ENCODE data around the gene PRKCH.

Gene PRKCH

DNA sequence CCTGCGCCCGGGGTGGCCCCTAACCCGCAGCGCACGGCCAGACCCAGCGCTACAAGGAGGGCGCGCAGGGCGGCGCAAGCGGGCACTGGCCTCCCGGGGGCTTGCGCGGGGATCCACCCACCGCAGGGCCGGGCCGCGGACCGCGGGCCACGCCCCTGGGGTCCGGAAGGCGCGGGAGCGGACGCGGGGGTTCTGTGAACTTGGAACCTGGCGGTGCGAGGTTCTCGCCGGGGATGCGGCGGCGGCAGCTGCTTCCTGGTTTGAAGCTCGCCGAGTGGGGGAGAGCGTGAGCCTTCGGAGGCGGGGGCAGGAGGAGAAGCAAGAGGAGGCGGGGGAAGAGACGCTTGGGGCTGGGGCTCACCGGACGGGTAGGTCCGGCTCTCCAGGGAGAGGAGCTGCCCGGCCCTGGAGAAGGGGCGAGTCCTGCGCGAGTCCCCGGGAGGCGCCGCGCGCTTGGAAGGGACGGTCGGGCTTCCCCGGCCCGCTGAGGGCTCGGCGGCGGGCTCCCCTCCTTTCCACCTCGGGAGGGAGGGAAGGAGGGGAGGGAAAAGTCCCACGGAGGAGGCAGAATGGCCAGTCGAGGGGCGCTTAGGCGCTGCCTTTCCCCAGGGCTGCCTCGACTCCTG lies at the start of gene PRKCH:
PRKCH (plus strand) TSS at position 195 of the 626 bp plus-strand sequence. CDS start 523 bp downstream, outside the sequence.
- DNase-seq = peak; percentile 94

GRCh38 chr14:61277232-61277631 lies 44.1 kb upstream of the PRKCH start:
- DNase-seq = no peak

GRCh38 chr14:61277784-61278183 lies 43.6 kb upstream of the PRKCH start:
- no peak for DNase-seq

DNA sequence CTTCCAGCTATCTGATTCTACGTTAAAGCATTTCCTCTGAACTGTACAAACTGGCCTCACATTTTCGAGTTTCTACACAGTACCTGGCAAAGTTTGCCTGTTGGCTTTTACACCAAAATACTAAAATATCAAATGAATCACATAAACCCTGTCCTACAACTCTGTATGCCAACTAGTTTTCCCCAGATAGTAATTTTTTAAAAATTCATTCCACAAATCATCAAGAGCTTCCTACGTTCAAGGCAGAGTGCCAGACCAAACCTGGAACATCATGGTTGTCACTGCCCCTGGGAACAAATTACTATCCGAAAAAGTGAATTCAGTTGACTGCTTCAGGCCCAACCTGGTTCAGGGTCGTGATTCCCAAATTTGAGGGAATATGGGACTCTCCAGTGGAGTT lies 42.3 kb upstream of the PRKCH start:
- no peak for DNase-seq

GRCh38 chr14:61280092-61280525 lies 41.3 kb upstream of the PRKCH start:
- no peak for DNase-seq

GRCh38 chr14:61280526-61281185 lies 40.7 kb upstream of the PRKCH start:
- peak; percentile 85 for DNase-seq

DNA sequence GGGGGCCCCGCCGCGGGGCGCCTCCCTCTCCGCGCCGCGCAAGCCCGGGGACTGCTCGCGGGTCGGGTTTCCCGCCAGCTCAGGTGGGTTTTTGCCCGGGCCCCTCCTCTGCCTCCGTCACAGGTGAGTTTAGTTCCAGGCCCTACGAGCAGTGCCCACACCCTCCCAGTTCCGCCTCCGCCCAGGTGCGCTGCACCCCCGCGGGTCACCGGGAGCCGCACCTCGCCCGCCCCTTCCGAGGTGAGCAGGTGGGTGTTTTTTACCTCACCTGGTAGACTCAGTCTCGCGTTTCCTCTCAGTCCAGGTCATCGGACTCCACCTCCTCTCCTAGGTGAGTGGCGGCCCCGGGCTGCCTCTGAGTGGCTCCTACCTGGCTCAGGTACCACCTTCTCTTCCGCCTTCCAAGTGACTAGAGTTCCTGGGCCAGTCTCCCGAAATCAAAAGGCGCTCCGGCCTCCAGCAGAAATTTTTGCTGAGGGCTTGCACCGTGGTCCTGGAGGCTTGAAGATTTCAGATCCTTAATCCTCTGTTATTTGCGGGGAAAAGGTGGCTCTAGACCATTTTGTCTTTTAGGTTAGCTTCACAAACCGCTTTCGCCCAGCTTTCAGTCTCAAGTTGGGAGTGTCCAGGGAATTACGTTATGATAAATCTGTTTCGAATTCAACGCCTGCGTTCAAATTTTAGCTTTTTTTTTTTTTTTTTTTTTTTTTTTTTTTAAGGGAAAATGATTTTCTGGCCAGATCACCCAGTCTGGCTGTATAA lies 40.0 kb upstream of the PRKCH start, which contains the start of gene TMEM30B:
TMEM30B (minus strand) TSS at position 153 of the 762 bp plus-strand sequence. CDS start 191 bp downstream, outside the sequence.
- peak; percentile 94 for DNase-seq

GRCh38 chr14:61281948-61282275 lies 39.5 kb upstream of the PRKCH start:
- no peak for DNase-seq

- no peak for DNase-seq
Observed at GRCh38 chr14:61282746-61283145, 38.6 kb upstream of the PRKCH start.

GRCh38 chr14:61284001-61284400 lies 37.4 kb upstream of the PRKCH start:
- no peak for DNase-seq

DNA sequence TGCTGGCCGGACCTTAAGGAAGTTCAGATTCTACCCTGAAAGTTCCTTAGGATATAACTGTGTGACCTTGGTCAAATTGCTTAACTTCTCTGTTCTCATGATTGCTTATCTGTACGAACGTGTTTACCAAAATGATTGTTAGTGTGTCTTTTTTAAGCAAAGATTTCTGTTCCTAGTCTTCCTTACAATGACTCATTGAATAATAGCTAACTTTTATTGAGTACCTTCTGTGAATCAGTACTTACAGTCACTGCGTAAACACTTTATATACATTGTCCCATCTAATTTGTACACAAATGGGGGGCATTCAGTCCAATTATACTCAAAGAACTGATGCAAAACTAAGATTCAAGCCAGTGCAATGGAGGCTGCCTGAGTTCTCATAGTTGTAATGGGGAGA lies 36.0 kb upstream of the PRKCH start:
- no peak for DNase-seq

- no peak for DNase-seq
Observed at GRCh38 chr14:61287196-61287595, 34.2 kb upstream of the PRKCH start.

DNA sequence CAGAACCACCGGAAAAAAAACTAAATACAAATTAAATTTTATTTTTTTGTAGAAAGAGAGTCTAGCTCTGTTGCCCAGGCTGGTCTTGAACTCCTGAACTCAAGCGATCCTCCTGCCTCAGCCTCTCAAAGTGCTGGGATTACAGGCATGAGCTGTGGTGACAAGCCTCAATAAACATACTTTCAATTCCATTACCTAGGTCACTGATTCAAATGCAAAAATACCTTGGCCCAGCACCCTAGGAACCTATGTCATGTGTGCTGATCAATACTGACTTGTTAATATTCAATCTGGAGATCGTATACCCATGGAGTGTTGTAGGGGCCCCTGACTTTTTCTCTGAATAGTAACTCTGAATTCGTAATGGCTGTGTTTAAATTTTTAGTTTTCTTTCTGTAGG lies 33.2 kb upstream of the PRKCH start:
- DNase-seq = no peak

DNA sequence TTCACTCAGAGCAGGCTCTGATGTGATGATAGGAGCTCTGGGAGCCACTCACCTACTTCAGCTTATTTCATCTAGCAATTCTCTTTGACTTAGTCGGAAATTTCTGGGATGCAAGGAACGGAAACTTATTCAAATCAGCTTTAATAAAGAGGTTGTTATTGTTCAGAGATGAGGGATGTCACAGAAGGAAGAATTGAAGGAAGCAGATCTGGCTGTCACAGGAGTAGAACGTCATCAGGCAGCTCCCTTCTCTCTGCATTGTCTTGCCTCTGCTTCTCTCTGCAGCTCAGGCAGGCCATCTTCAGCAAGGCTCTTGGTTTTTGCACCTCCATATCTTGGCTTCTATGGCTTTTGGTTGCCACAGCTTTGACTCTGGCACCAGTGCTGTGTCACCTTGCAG lies 32.7 kb upstream of the PRKCH start:
- DNase-seq = no peak

DNA sequence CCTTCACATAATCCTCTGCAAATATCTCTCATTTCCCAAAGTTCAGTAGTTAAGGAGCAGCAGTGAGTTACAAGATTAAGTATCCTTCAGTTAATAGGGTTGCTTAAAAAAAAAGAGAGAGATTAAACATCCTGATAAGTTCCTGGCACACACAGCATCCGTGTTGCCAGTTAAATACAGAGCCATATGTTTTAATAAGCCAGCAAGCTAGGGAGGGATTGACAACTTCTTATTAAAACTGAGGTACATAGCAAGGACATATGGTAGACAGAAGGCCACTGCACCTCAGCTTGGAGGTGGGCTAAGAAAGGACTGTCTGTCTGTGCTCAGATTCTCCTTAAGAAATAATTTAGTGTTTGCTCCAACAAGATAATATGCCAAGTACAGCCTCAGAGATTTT lies 30.7 kb upstream of the PRKCH start:
- no peak for DNase-seq

GRCh38 chr14:61296151-61296550 lies 25.2 kb upstream of the PRKCH start:
- DNase-seq = no peak

- DNase-seq = no peak
Observed at GRCh38 chr14:61296719-61297502, 24.5 kb upstream of the PRKCH start.

DNA sequence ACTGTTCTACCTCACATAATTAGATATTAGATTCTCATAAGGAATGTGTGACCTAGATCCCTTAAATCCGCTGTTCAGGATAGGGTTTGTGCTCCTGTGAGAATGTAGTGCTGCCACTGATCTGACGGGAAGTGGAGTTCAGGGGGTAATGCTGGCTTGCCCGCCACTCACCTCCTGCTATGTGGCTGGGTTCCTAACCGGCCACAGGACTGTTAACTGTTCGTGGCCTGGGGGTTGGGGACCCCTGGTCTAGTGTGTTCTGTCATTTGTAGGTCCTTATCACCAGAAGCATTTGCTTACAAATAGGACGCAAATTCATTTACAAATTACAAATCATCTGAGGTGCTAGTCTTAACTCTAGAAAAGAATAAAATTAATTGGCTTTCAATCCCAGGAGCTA lies 23.8 kb upstream of the PRKCH start:
- DNase-seq = no peak

GRCh38 chr14:61298824-61299223 lies 22.6 kb upstream of the PRKCH start:
- DNase-seq = no peak

DNA sequence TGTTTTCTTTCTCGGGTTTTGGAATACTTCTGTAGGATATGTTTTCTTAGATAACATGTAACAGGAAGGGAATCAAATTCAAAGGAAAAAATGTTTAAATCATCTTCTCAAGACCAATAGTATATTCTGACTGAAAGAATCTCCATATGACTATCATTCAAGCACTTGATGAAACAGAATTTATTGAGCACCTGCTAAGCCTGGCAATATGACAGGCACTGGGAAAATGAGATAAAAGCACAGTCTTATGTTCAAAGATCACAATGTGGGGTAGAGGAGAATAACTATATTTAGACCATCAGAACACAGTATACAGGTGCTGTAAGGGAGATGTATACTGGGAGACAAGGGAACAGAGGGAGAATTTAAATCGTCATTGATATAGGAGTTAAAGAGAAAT lies 21.2 kb upstream of the PRKCH start:
- no peak for DNase-seq

DNA sequence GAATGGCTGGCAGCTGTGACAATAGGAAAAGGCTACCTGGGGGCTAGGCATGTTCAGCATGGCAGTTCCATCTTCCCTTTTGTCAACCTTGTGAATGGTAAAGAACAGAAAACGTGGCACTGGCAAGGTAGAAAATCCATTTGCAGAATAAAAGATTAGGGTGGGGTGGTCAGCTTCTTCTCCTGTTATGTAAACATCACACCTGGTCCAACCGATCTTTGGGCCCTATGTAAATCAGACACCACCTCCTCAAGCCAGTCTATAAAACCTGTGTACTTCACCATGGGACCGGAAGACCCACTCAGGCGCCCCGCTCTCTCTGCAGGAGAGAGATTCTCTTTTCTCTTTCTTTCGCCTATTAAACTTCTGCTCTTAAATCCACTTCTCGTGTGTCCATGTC lies 20.6 kb upstream of the PRKCH start:
- no peak for DNase-seq

DNA sequence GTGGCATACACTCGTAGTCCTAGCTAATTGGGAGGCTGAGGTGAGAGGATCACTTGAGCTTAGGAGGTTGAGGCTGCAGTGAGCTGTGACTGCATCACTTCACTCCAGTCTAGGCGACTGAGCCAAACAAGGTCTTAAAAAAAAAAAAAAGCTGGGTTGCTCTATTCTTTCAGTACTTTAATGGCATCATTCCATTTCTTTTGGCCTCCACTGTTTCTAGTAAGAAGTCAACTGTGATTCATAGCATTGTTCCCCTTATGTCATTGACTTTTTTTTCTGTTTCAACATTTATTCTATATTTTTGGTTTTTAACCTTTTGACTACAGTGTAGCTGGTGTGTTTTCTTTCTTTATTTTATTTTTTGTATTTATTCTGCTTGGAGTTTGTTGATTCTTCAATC lies 16.7 kb upstream of the PRKCH start:
- DNase-seq = no peak

DNA sequence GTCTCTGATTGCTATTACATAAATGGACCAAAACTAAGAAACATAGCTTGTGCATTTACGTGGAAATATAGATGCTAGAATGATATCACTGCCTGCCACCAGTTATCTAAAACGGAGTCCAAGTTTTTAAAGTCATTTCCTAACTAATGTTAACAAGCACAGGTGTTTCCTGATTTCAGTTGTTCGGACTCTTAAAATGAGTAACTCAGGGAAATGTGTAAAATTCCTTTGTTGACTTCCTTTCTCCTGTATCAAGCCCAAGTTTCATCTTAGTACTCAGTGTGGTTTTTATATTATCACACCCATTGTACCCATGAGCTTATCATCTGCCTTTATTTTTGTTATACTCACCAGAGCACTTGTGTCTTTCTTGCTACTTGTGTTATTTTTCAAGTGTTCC lies 13.2 kb upstream of the PRKCH start:
- DNase-seq = no peak

All from islet precursor cell (in vitro differentiated cells).